ENCODE data around the gene TRO. TPM values are rescaled to one million over a fixed set of nuclear protein-coding genes. Genes with fewer than 3 reads are reported as not detected.

TRO gene
- total and polyA plus RNA-seq, 2 donors (not counting 3 experiments of a cell fraction or from before 2014, with no cell fraction given): 21.9 to 34.7 TPM

- no peaks in the 10 kb centered on the region for H3K4me1 ChIP-seq (ENCODE audit: control insufficient read depth, extremely low read depth, insufficient read depth, low read length)
- intact Hi-C loops (cut with micrococcal nuclease) (no loop called here), dilution Hi-C loops (cut with MboI; ENCODE audit: extremely low pct_ligation_motif_present, low sequenced_read_pairs) (no loop called here)
- H3K27me3 ChIP-seq (ENCODE audit: control insufficient read depth in 2 of 2, insufficient read depth in 2 of 2, low read length in 2 of 2): no peaks in the 10 kb centered on the region
- BruUV-seq (replicated peaks): no TSS peak
- FAIRE-seq (no peak), DNase-seq (ENCODE audit: low read depth, low spot score) (no peak)
- peaks cover 0 to 3% of the 10 kb centered on the region in 2 experiments for H3K36me3 ChIP-seq (ENCODE audit: control insufficient read depth in 2 of 2, extremely low read depth in 1 of 2, insufficient read depth in 2 of 2, low read length in 2 of 2)
- H3K79me2 ChIP-seq (ENCODE audit: control insufficient read depth, insufficient read depth, low read length): no peaks in the 10 kb centered on the region
- no peaks in the 10 kb centered on the region for H4K20me1 ChIP-seq (replicated peaks; ENCODE audit: control insufficient read depth, extremely low read depth, insufficient read depth, low read length)
- H3K4me2 ChIP-seq (ENCODE audit: insufficient read depth, low read length): no peak overlapping the region
- H3K27ac ChIP-seq (ENCODE audit: insufficient read depth, low read depth, low read length): no peak overlapping the region
- H2AFZ ChIP-seq (ENCODE audit: low read depth, low read length): no peak overlapping the region
- H3K9ac ChIP-seq (replicated peaks; ENCODE audit: extremely low read depth, insufficient read depth, low read length): no peak overlapping the region
- ChIA-PET CTCF (no interaction called here), POLR2A (no interaction called here)
- H3K9me3 ChIP-seq (replicated peaks; ENCODE audit: control insufficient read depth, insufficient read depth, low read length): no peaks in the 10 kb centered on the region
- no peak for TF ChIP-seq CTCF (IDR thresholded peaks at IDR 0.05; ENCODE audit: extremely low read depth in 1 of 2, insufficient read depth in 1 of 2, low read depth in 1 of 2, low read length in 2 of 2)
- no peaks in the 10 kb centered on the region for H3K9me1 ChIP-seq (replicated peaks; ENCODE audit: control insufficient read depth, extremely low read depth, insufficient read depth, low read length)
- H3K4me3 ChIP-seq (replicated peaks in 1 of 3; ENCODE audit: insufficient read depth in 1 of 3, low read depth in 1 of 3, low read length in 3 of 3): no peak overlapping the region
Observed at GRCh38 chrX:54934058-54934457, 13.4 kb downstream of the TRO start.

- BruUV-seq (replicated peaks): no TSS peak
- Histone ChIP-seq H3K27me3 (ENCODE audit: control insufficient read depth in 2 of 2, insufficient read depth in 2 of 2, low read length in 2 of 2) (no peaks in the 10 kb centered on the region), H3K79me2 (ENCODE audit: control insufficient read depth, insufficient read depth, low read length) (no peaks in the 10 kb centered on the region), H3K4me2 (ENCODE audit: insufficient read depth, low read length) (no peak overlapping the region), H3K36me3 (ENCODE audit: control insufficient read depth in 2 of 2, extremely low read depth in 1 of 2, insufficient read depth in 2 of 2, low read length in 2 of 2) (no peaks in the 10 kb centered on the region), H3K9ac (replicated peaks; ENCODE audit: extremely low read depth, insufficient read depth, low read length) (no peak overlapping the region), H2AFZ (ENCODE audit: low read depth, low read length) (no peak overlapping the region), H3K27ac (ENCODE audit: insufficient read depth, low read depth, low read length) (no peak overlapping the region), H4K20me1 (replicated peaks; ENCODE audit: control insufficient read depth, extremely low read depth, insufficient read depth, low read length) (no peaks in the 10 kb centered on the region), H3K9me1 (replicated peaks; ENCODE audit: control insufficient read depth, extremely low read depth, insufficient read depth, low read length) (no peaks in the 10 kb centered on the region), H3K4me1 (ENCODE audit: control insufficient read depth, extremely low read depth, insufficient read depth, low read length) (no peaks in the 10 kb centered on the region), H3K9me3 (replicated peaks; ENCODE audit: control insufficient read depth, insufficient read depth, low read length) (no peaks in the 10 kb centered on the region), H3K4me3 (replicated peaks in 1 of 3; ENCODE audit: insufficient read depth in 1 of 3, low read depth in 1 of 3, low read length in 3 of 3) (no peak overlapping the region)
- ChIA-PET POLR2A (no interaction called here), CTCF (no interaction called here)
- no peak for FAIRE-seq
- intact Hi-C loops (cut with micrococcal nuclease): no loop called here
- dilution Hi-C loops (cut with MboI; ENCODE audit: extremely low pct_ligation_motif_present, low sequenced_read_pairs): no loop called here
- DNase-seq (ENCODE audit: low read depth, low spot score): no peak
- no peak for TF ChIP-seq FOS (IDR thresholded peaks at IDR 0.05; ENCODE audit: borderline replicate concordance, insufficient read depth, low read length)
Observed at GRCh38 chrX:54934890-54935289, 14.3 kb downstream of the TRO start.
